ENCODE data around the gene ELK4.
A peak's percentile ranks its signal among the peaks of the same experiment; 100 is the strongest.

The ELK4 gene

GRCh38 chr1:205589618-205590456 lies 42.0 kb downstream of the ELK4 start:
- H3K4me1 ChIP-seq, result no peaks in the 10 kb centered on the region; the same call in 1 of the 2 replicates
- TF ChIP-seq CTCF (IDR thresholded peaks at IDR 0.05; ENCODE audit: low read depth, low read length), result no peak
- H3K27me3 ChIP-seq, result no peaks in the 10 kb centered on the region
- no peaks in the 10 kb centered on the region for H3K36me3 ChIP-seq
- H3K4me3 ChIP-seq (ENCODE audit: low read depth, low read length), result no peak overlapping the region
- no peak for DNase-seq
- no peaks in the 10 kb centered on the region for H3K9me3 ChIP-seq

DNA sequence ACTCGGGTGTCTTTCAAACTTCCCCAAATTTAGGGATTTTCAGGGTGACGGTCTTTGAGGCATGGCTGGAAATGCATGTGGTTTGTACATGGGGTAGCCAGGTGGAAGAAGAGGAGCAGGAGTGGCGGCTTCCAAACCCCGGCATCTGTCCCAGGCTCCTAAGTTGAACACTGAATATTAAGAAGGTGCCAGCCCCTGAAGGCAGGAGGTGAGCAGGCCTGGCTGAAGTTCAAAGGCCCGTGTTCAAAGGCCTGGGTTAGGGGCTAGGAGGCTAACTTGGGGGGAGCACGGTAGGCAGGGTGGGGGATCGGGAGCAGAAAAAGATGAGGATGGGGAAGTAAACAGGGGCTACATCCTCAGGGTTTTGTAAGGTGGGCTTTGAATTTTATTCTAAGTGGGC lies 42.8 kb downstream of the ELK4 start:
- DNase-seq, result no peak
- TF ChIP-seq CTCF (IDR thresholded peaks at IDR 0.05; ENCODE audit: low read depth, low read length), result no peak
- Histone ChIP-seq H3K4me3 (ENCODE audit: low read depth, low read length) (no peak overlapping the region), H3K9me3 (no peaks in the 10 kb centered on the region), H3K36me3 (no peaks in the 10 kb centered on the region), H3K4me1 (no peaks in the 10 kb centered on the region; the same call in 1 of the 2 replicates), H3K27me3 (no peaks in the 10 kb centered on the region)

GRCh38 chr1:205588636-205589035 lies 43.2 kb downstream of the ELK4 start:
- peak; percentile 56 for TF ChIP-seq CTCF (IDR thresholded peaks at IDR 0.05; ENCODE audit: low read depth, low read length)
- Histone ChIP-seq H3K36me3 (no peaks in the 10 kb centered on the region), H3K4me3 (ENCODE audit: low read depth, low read length) (no peak overlapping the region), H3K4me1 (no peaks in the 10 kb centered on the region; the same call in 1 of the 2 replicates), H3K27me3 (no peaks in the 10 kb centered on the region), H3K9me3 (no peaks in the 10 kb centered on the region)
- DNase-seq, result peak; percentile 46

- Histone ChIP-seq H3K36me3 (no peaks in the 10 kb centered on the region), H3K4me3 (ENCODE audit: low read depth, low read length) (no peak overlapping the region), H3K27me3 (no peaks in the 10 kb centered on the region), H3K9me3 (no peaks in the 10 kb centered on the region), H3K4me1 (no peaks in the 10 kb centered on the region; the same call in 1 of the 2 replicates)
- TF ChIP-seq CTCF (IDR thresholded peaks at IDR 0.05; ENCODE audit: low read depth, low read length), result no peak
- no peak for DNase-seq
Measured at GRCh38 chr1:205587581-205587980, 44.2 kb downstream of the ELK4 start.

- Histone ChIP-seq H3K9me3 (no peaks in the 10 kb centered on the region), H3K36me3 (no peaks in the 10 kb centered on the region), H3K27me3 (no peaks in the 10 kb centered on the region), H3K4me3 (ENCODE audit: low read depth, low read length) (no peak overlapping the region), H3K4me1 (no peaks in the 10 kb centered on the region)
- no peak for TF ChIP-seq CTCF (IDR thresholded peaks at IDR 0.05; ENCODE audit: low read depth, low read length)
- no peak for DNase-seq
Measured at GRCh38 chr1:205585835-205586785, 45.7 kb downstream of the ELK4 start.
